Measurements from ENCODE around the gene WEE2.

GRCh38 chr7:141696348-141696747 is 11.8 kb upstream of the WEE2 start:
- TF ChIP-seq POLR2AphosphoS5 (IDR thresholded peaks at IDR 0.05; ENCODE audit: borderline replicate concordance, low read depth, low read length) (no peak), EZH2 (IDR thresholded peaks at IDR 0.05) (no peak), FOXP2 (optimal IDR thresholded peaks at IDR 0.05; ENCODE audit: control extremely low read depth, extremely low read length, insufficient read depth) (no peak)

Data from SK-N-MC (cell line).